ENCODE data around the gene SCN3A.

DNA sequence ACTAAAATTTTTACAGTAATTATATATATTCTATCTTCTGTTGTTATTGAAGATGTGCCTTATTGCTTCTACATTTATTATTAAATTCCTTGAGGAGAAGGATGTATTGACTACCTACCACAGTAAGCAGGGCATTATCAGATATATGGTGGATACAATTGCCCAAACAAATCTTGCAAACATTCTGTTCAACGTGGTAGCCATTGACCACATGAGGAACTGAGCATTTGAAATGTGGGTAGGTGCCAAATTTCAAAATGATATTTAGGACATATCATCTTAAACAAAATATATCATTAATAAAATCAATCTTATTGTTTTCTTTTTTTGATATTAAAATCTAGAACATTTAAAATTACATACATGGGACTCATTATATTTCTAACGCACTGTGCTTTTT lies 11.1 kb downstream of the SCN3A start:
- TF ChIP-seq, protein P1, sequence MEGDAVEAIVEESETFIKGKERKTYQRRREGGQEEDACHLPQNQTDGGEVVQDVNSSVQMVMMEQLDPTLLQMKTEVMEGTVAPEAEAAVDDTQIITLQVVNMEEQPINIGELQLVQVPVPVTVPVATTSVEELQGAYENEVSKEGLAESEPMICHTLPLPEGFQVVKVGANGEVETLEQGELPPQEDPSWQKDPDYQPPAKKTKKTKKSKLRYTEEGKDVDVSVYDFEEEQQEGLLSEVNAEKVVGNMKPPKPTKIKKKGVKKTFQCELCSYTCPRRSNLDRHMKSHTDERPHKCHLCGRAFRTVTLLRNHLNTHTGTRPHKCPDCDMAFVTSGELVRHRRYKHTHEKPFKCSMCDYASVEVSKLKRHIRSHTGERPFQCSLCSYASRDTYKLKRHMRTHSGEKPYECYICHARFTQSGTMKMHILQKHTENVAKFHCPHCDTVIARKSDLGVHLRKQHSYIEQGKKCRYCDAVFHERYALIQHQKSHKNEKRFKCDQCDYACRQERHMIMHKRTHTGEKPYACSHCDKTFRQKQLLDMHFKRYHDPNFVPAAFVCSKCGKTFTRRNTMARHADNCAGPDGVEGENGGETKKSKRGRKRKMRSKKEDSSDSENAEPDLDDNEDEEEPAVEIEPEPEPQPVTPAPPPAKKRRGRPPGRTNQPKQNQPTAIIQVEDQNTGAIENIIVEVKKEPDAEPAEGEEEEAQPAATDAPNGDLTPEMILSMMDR (IDR thresholded peaks at IDR 0.05), result no peak
- TF ChIP-seq EZH2 (IDR thresholded peaks at IDR 0.05; ENCODE audit: borderline replicate concordance, insufficient read depth, low read depth, low read length, poor library complexity, severe bottlenecking), result no peak
